Sigmoid colon (tissue), 7 donors: Measurements from ENCODE around the gene MAGEB16. TPM values are rescaled to one million over a fixed set of nuclear protein-coding genes. Genes with fewer than 3 reads are reported as not detected.

Experiments
- DNase-seq: peaks from one replicate; pipeline ENCODE4 v3.0.0-alpha.2; 2019
- H3K27ac ChIP-seq, 4 donors: fragments of 200-600 bp; sonication (generic); one replicate each; pipeline ENCODE4 v1.5.1; 2016 to 2019; ENCODE audit warnings: mild to moderate bottlenecking in 1 of 4
- H3K27me3 ChIP-seq, 3 donors: fragments of 200-600 bp; sonication (generic); one replicate each; pipeline ENCODE4 v1.5.1; 2019; ENCODE audit warnings: mild to moderate bottlenecking in 1 of 3
- H3K36me3 ChIP-seq, 4 donors: fragments of 200-600 bp; sonication (generic); one replicate each; pipeline ENCODE4 v1.5.1; 2016 to 2019
- H3K4me1 ChIP-seq, 4 donors: fragments of 200-600 bp; sonication (generic); one replicate each; pipeline ENCODE4 v1.5.1; 2017 to 2019
- H3K4me3 ChIP-seq, 4 donors: fragments of 200-600 bp; sonication (generic); one replicate each; pipeline ENCODE4 v1.5.1; 2017 to 2019; ENCODE audit warnings: mild to moderate bottlenecking in 2 of 4, moderate library complexity in 1 of 4
- H3K9me3 ChIP-seq, 4 donors: fragments of 200-600 bp in 3 of 4; sonication (generic) in 3 of 4; one replicate each; pipeline versions ENCODE4 v1.5.1 to v1.6.1; 2013 to 2019
- CTCF ChIP-seq, 4 experiments: fragments of 450-650 bp in 3 of 4; fragments of 200-600 bp in 1 of 4; IDR thresholded peaks; one replicate each; pipeline ENCODE4 v1.5.1; 2016 to 2019; ENCODE audit warnings: antibody characterized with exemption in 4 of 4, mild to moderate bottlenecking in 3 of 4, moderate library complexity in 2 of 4
- EP300 ChIP-seq, 4 donors: sonication (generic); formaldehyde crosslinking; IDR thresholded peaks; one replicate each; pipeline ENCODE4 v1.6.1; 2017; ENCODE audit warnings: antibody characterized with exemption in 4 of 4
- POLR2A ChIP-seq, 2 donors: fragments of 450-650 bp; IDR thresholded peaks; one replicate each; pipeline ENCODE4 v1.6.1; 2016; ENCODE audit warnings: antibody characterized with exemption in 2 of 2, mild to moderate bottlenecking in 2 of 2, moderate library complexity in 2 of 2
- POLR2AphosphoS5 ChIP-seq, 4 donors: sonication (generic); formaldehyde crosslinking; IDR thresholded peaks; one replicate each; pipeline ENCODE4 v1.6.1; 2017; ENCODE audit warnings: antibody characterized with exemption in 4 of 4
- WGBS, 2 donors: extraction: QIAGEN DNeasy Blood & Tissue Kit; methylation state at CpG; one replicate each; pipeline ENCODE4 v1.1.7; 2013; 5-methylcytosine and 5-hydroxymethylcytosine counted together
- intact Hi-C: fragments of 100-400 bp; cut with DNase I; formaldehyde crosslinking; loops from one replicate; pipeline ENCODE4 v1.15.1; 2023
- polyA plus RNA-seq, 3 donors: library from polyadenylated mRNA; stranded (reverse); fragments of 200-250 nt; gene quantifications; one replicate each; pipeline ENCODE4 v1.2.3, GENCODE V29; 2013
- total RNA-seq, 4 donors: library from RNA; depleted of rRNA; stranded (reverse); fragments of >200 nt; gene quantifications; one replicate each; pipeline ENCODE4 v1.1.0, GENCODE V29; 2016
- donor health status: healthy with polysubstance abuse.
- donor health status: Bipolar disorder and iron deficiency.
- donor health status: healthy.

MAGEB16 gene
- total RNA-seq (not detected), polyA plus RNA-seq (not detected)

- Histone ChIP-seq H3K27me3 (no peaks in the 10 kb centered on the region), H3K9me3 (no peaks in the 10 kb centered on the region), H3K4me3 (no peak within 1 kb of the TSS), H3K4me1 (no peaks in the 10 kb centered on the region), H3K27ac (no peak within 1 kb of the TSS), H3K36me3 (no peaks in the 10 kb centered on the region)
- WGBS, 2 donors, result 95 to 97% methylated on average over 15 of the region's 15 CpGs
- intact Hi-C loops, result no loop called here
- no peak for DNase-seq
- no peak for TF ChIP-seq POLR2AphosphoS5 (IDR thresholded peaks at IDR 0.05)
- TF ChIP-seq CTCF (IDR thresholded peaks at IDR 0.05), result no peak
- TF ChIP-seq POLR2A (IDR thresholded peaks at IDR 0.05), result no peak
- no peak for TF ChIP-seq EP300 (IDR thresholded peaks at IDR 0.05)
Observed at GRCh38 chrX:35798042-35798441, at the start of gene MAGEB16. TSS of gene MAGEB16 (plus strand) at chrX:35798342. CDS start at chrX:35802197, 3,855 bp downstream.

- DNase-seq, result no peak
- TF ChIP-seq POLR2A (IDR thresholded peaks at IDR 0.05) (no peak), CTCF (IDR thresholded peaks at IDR 0.05) (no peak), EP300 (IDR thresholded peaks at IDR 0.05) (no peak), POLR2AphosphoS5 (IDR thresholded peaks at IDR 0.05) (no peak)
- no peaks in the 10 kb centered on the region for H3K36me3 ChIP-seq
- 88 to 89% methylated on average over 1 of the region's 1 CpG for WGBS, 2 donors
- H3K4me3 ChIP-seq, result no peak overlapping the region
- H3K9me3 ChIP-seq, result no peaks in the 10 kb centered on the region
- no peaks in the 10 kb centered on the region for H3K27me3 ChIP-seq
- H3K4me1 ChIP-seq, result no peaks in the 10 kb centered on the region
- no peak overlapping the region for H3K27ac ChIP-seq
- intact Hi-C loops, result no loop called here
Observed at GRCh38 chrX:35773958-35774564, 24.1 kb upstream of the MAGEB16 start.

- 82 to 87% methylated on average over 6 of the region's 6 CpGs for WGBS, 2 donors
- intact Hi-C loops, result no loop called here
- Histone ChIP-seq H3K27ac (no peak overlapping the region), H3K4me1 (no peaks in the 10 kb centered on the region), H3K36me3 (no peaks in the 10 kb centered on the region), H3K9me3 (no peaks in the 10 kb centered on the region), H3K27me3 (no peaks in the 10 kb centered on the region), H3K4me3 (no peak overlapping the region)
- DNase-seq, result no peak
- no peak for TF ChIP-seq POLR2A (IDR thresholded peaks at IDR 0.05)
- TF ChIP-seq POLR2AphosphoS5 (IDR thresholded peaks at IDR 0.05), result no peak
- TF ChIP-seq CTCF (IDR thresholded peaks at IDR 0.05), result no peak
- TF ChIP-seq EP300 (IDR thresholded peaks at IDR 0.05), result no peak
Observed at GRCh38 chrX:35785075-35785474, 13.1 kb upstream of the MAGEB16 start.

- H3K27ac ChIP-seq, result no peak overlapping the region
- H3K4me1 ChIP-seq, result no peaks in the 10 kb centered on the region
- no peak overlapping the region for H3K4me3 ChIP-seq
- 79 to 80% methylated on average over 2 of the region's 2 CpGs for WGBS, 2 donors
- DNase-seq, result no peak
- H3K36me3 ChIP-seq, result no peaks in the 10 kb centered on the region
- TF ChIP-seq EP300 (IDR thresholded peaks at IDR 0.05) (no peak), CTCF (IDR thresholded peaks at IDR 0.05) (no peak), POLR2A (IDR thresholded peaks at IDR 0.05) (no peak)
- H3K9me3 ChIP-seq, result no peaks in the 10 kb centered on the region
- H3K27me3 ChIP-seq, result no peaks in the 10 kb centered on the region
- intact Hi-C loops, result no loop called here
Observed at GRCh38 chrX:35786271-35786670, 11.9 kb upstream of the MAGEB16 start.

- no peaks in the 10 kb centered on the region for H3K27me3 ChIP-seq
- H3K27ac ChIP-seq, result no peak overlapping the region
- TF ChIP-seq CTCF (IDR thresholded peaks at IDR 0.05), result no peak
- TF ChIP-seq EP300 (IDR thresholded peaks at IDR 0.05), result no peak
- TF ChIP-seq POLR2A (IDR thresholded peaks at IDR 0.05), result no peak
- no peak for TF ChIP-seq POLR2AphosphoS5 (IDR thresholded peaks at IDR 0.05)
- no peaks in the 10 kb centered on the region for H3K9me3 ChIP-seq
- H3K36me3 ChIP-seq, result no peaks in the 10 kb centered on the region
- H3K4me1 ChIP-seq, result no peaks in the 10 kb centered on the region
- no peak overlapping the region for H3K4me3 ChIP-seq
- WGBS, 2 donors, result 95% methylated on average over 2 of the region's 2 CpGs
- intact Hi-C loops, result no loop called here
- no peak for DNase-seq
Observed at GRCh38 chrX:35787867-35788266, 10.3 kb upstream of the MAGEB16 start.
